HepG2 (cell line): ENCODE data around the gene CLTA. TPM values are rescaled to one million over a fixed set of nuclear protein-coding genes. Genes with fewer than 3 reads are reported as not detected.

Source experiments
- ETV5 ChIP-seq: IDR thresholded peaks from 2 replicates; pipeline ENCODE4 v1.6.1; 2018; ENCODE audit warnings: missing biosample characterization, missing genetic modification reagents, inconsistent platforms, borderline replicate concordance
- GABPB1 ChIP-seq: IDR thresholded peaks from 2 replicates; pipeline ENCODE4 v1.6.1; 2016; ENCODE audit warnings: mild to moderate bottlenecking, missing genetic modification reagents, moderate library complexity, missing compliant biosample characterization
- MXD4 ChIP-seq: IDR thresholded peaks from 2 replicates; pipeline ENCODE4 v1.6.1; 2016; ENCODE audit warnings: mild to moderate bottlenecking, missing biosample characterization, missing genetic modification reagents
- SALL1 ChIP-seq: sonication (generic); formaldehyde crosslinking; IDR thresholded peaks from 2 replicates; pipeline ENCODE4 v1.8.0; 2022; ENCODE audit warnings: mild to moderate bottlenecking, missing genetic modification reagents
- SNAI1 ChIP-seq: sonication (generic); formaldehyde crosslinking; IDR thresholded peaks from 2 replicates; pipeline ENCODE4 v1.5.0; 2020; ENCODE audit warnings: mild to moderate bottlenecking, missing genetic modification reagents, borderline replicate concordance
- TEAD3 ChIP-seq: optimal IDR thresholded peaks from 2 replicates; pipeline ENCODE3; 2016; ENCODE audit warnings: borderline replicate concordance
- ZNF468 ChIP-seq: sonication (generic); formaldehyde crosslinking; IDR thresholded peaks from 2 replicates; pipeline ENCODE4 v1.8.0; 2022; ENCODE audit warnings: mild to moderate bottlenecking, moderate library complexity, missing genetic modification reagents
- ZNF772 ChIP-seq: sonication (generic); formaldehyde crosslinking; IDR thresholded peaks from 2 replicates; pipeline ENCODE4 v1.5.0; 2020; ENCODE audit warnings: mild to moderate bottlenecking, missing genetic modification reagents
- ZSCAN20 ChIP-seq: sonication (generic); formaldehyde crosslinking; IDR thresholded peaks from 2 replicates; pipeline ENCODE4 v1.4.0; 2020; ENCODE audit warnings: missing genetic modification reagents, mild to moderate bottlenecking, borderline replicate concordance
- polyA plus RNA-seq, 8 experiments: library from polyadenylated mRNA; depleted of rRNA in 3 of 8; stranded (reverse) in 7 of 8; unstranded in 1 of 8; fragments of >200 nt; fragmentation: Illumina TruSeq in 4 of 8; extraction: Trizol in 4 of 8; gene quantifications; 2 replicates each; pipeline versions ENCODE4 v1.2.1 to v1.2.3, GENCODE V29; 2011 to 2016; ENCODE audit warnings: low read depth in 4 of 8, missing spikeins in 1 of 8, mixed read lengths in 1 of 8; ENCODE audit not compliant: insufficient read depth in 1 of 8
- total RNA-seq, 5 experiments: library from RNA; depleted of rRNA; stranded (reverse); fragments of >200 nt; fragmentation: Illumina TruSeq; extraction: Trizol; gene quantifications; 2 replicates each; pipeline ENCODE4 v1.2.3, GENCODE V29; 2016; ENCODE audit warnings: low read depth in 1 of 5
- TF ChIP-seq, protein P1 (sequence below), 2 experiments: sonication (generic) in 1 of 2; formaldehyde crosslinking in 1 of 2; IDR thresholded peaks; 2 replicates each; pipeline versions ENCODE4 v1.4.0 to v1.6.1; 2016 to 2020; ENCODE audit warnings: borderline replicate concordance in 1 of 2, low read depth in 1 of 2, mild to moderate bottlenecking in 1 of 2, missing genetic modification reagents in 1 of 2
- TF ChIP-seq, protein P2 (sequence below): sonication (generic); formaldehyde crosslinking; conservative IDR thresholded peaks from 2 replicates; pipeline ENCODE4 v1.4.0; 2020; ENCODE audit warnings: missing genetic modification reagents
- TF ChIP-seq, protein P3 (sequence below): sonication (generic); formaldehyde crosslinking; IDR thresholded peaks from 2 replicates; pipeline ENCODE4 v1.5.0; 2020; ENCODE audit warnings: missing genetic modification reagents
- TF ChIP-seq, protein P4 (sequence below): IDR thresholded peaks from 2 replicates; pipeline ENCODE4 v1.6.1; 2016; ENCODE audit warnings: low read depth
- TF ChIP-seq, protein P5 (sequence below): sonication (generic); formaldehyde crosslinking; IDR thresholded peaks from 2 replicates; pipeline ENCODE4 v1.9.0; 2022; ENCODE audit warnings: low read depth, missing genetic modification reagents
- TF ChIP-seq, protein P6 (sequence below): IDR thresholded peaks from 2 replicates; pipeline ENCODE4 v1.6.1; 2016

Gene CLTA
- total and polyA plus RNA-seq, 2 of the 13 experiments (the other 11 are each of a cell fraction or from before 2014, with no cell fraction given) = 143 to 222 TPM

DNA sequence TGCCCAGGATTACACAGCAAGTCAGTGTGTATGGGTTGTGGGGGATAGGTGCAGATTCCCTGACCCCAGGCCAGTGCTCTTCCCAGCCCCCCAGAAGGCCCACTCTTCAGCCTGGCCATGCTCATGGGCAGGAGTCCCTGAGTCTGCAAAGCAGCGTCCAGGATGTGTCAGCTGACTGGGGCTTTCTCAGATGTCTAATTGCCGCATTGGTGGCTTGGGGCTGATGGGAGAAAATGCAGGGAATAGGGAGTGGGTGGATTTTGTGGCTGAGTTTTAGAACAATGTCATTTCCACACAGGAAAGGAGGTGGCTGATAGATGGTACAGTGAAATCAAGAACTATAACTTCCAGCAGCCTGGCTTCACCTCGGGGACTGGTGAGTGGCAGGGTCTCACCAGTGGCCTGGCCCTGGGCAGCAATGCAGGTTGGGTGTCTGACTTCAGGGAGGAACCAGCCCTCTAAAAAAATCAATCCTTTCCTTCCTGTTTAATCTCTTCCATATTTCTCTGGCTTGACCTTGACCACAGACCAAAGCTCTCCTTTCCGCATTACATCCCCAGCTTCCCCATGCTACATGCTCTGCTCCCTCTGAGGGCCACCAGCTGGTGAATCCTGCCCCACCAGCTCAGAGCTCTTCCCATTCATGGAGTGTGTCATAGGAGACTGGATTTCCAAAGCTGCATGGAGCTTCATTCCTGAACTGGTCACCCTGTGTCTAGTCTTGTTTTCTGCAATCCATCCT, 40.0 kb upstream of the CLTA start (continued):
- TF ChIP-seq, protein P1, sequence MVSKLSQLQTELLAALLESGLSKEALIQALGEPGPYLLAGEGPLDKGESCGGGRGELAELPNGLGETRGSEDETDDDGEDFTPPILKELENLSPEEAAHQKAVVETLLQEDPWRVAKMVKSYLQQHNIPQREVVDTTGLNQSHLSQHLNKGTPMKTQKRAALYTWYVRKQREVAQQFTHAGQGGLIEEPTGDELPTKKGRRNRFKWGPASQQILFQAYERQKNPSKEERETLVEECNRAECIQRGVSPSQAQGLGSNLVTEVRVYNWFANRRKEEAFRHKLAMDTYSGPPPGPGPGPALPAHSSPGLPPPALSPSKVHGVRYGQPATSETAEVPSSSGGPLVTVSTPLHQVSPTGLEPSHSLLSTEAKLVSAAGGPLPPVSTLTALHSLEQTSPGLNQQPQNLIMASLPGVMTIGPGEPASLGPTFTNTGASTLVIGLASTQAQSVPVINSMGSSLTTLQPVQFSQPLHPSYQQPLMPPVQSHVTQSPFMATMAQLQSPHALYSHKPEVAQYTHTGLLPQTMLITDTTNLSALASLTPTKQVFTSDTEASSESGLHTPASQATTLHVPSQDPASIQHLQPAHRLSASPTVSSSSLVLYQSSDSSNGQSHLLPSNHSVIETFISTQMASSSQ (IDR thresholded peaks at IDR 0.05; ENCODE audit: low read depth) = no peak
- TF ChIP-seq, protein P1 (CRISPR knock-in tag; IDR thresholded peaks at IDR 0.05; ENCODE audit: borderline replicate concordance) = no peak
- peak; percentile 88; the same call in 1 of the 2 replicates for TF ChIP-seq ETV5 (CRISPR knock-in tag)
- TF ChIP-seq MXD4 = no peak
- no peak for TF ChIP-seq ZNF468 (CRISPR knock-in tag)
- TF ChIP-seq, protein P2, sequence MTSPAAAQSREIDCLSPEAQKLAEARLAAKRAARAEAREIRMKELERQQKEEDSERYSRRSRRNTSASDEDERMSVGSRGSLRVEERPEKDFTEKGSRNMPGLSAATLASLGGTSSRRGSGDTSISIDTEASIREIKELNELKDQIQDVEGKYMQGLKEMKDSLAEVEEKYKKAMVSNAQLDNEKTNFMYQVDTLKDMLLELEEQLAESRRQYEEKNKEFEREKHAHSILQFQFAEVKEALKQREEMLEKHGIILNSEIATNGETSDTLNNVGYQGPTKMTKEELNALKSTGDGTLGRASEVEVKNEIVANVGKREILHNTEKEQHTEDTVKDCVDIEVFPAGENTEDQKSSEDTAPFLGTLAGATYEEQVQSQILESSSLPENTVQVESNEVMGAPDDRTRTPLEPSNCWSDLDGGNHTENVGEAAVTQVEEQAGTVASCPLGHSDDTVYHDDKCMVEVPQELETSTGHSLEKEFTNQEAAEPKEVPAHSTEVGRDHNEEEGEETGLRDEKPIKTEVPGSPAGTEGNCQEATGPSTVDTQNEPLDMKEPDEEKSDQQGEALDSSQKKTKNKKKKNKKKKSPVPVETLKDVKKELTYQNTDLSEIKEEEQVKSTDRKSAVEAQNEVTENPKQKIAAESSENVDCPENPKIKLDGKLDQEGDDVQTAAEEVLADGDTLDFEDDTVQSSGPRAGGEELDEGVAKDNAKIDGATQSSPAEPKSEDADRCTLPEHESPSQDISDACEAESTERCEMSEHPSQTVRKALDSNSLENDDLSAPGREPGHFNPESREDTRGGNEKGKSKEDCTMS (CRISPR knock-in tag) = no peak
- TF ChIP-seq ZNF772 (CRISPR knock-in tag) = no peak
- TF ChIP-seq, protein P3, sequence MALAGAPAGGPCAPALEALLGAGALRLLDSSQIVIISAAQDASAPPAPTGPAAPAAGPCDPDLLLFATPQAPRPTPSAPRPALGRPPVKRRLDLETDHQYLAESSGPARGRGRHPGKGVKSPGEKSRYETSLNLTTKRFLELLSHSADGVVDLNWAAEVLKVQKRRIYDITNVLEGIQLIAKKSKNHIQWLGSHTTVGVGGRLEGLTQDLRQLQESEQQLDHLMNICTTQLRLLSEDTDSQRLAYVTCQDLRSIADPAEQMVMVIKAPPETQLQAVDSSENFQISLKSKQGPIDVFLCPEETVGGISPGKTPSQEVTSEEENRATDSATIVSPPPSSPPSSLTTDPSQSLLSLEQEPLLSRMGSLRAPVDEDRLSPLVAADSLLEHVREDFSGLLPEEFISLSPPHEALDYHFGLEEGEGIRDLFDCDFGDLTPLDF (CRISPR knock-in tag) = no peak
- TF ChIP-seq ZSCAN20 (CRISPR knock-in tag) = no peak
- TF ChIP-seq, protein P4, sequence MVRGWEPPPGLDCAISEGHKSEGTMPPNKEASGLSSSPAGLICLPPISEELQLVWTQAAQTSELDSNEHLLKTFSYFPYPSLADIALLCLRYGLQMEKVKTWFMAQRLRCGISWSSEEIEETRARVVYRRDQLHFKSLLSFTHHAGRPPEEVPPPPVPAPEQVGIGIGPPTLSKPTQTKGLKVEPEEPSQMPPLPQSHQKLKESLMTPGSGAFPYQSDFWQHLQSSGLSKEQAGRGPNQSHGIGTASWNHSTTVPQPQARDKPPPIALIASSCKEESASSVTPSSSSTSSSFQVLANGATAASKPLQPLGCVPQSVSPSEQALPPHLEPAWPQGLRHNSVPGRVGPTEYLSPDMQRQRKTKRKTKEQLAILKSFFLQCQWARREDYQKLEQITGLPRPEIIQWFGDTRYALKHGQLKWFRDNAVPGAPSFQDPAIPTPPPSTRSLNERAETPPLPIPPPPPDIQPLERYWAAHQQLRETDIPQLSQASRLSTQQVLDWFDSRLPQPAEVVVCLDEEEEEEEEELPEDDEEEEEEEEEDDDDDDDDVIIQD (CRISPR knock-in tag) = no peak
- TF ChIP-seq TEAD3 (CRISPR knock-in tag) = peak; percentile 9
- TF ChIP-seq GABPB1 (CRISPR knock-in tag) = 0 out of 2 replicates have a peak, but pooled peaks have one; percentile 29
- TF ChIP-seq, protein P5, sequence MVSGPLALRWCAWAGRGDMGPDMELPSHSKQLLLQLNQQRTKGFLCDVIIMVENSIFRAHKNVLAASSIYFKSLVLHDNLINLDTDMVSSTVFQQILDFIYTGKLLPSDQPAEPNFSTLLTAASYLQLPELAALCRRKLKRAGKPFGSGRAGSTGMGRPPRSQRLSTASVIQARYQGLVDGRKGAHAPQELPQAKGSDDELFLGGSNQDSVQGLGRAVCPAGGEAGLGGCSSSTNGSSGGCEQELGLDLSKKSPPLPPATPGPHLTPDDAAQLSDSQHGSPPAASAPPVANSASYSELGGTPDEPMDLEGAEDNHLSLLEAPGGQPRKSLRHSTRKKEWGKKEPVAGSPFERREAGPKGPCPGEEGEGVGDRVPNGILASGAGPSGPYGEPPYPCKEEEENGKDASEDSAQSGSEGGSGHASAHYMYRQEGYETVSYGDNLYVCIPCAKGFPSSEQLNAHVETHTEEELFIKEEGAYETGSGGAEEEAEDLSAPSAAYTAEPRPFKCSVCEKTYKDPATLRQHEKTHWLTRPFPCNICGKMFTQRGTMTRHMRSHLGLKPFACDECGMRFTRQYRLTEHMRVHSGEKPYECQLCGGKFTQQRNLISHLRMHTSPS (CRISPR knock-in tag) = peak; percentile 35; the same call in 1 of the 2 replicates
- TF ChIP-seq, protein P6, sequence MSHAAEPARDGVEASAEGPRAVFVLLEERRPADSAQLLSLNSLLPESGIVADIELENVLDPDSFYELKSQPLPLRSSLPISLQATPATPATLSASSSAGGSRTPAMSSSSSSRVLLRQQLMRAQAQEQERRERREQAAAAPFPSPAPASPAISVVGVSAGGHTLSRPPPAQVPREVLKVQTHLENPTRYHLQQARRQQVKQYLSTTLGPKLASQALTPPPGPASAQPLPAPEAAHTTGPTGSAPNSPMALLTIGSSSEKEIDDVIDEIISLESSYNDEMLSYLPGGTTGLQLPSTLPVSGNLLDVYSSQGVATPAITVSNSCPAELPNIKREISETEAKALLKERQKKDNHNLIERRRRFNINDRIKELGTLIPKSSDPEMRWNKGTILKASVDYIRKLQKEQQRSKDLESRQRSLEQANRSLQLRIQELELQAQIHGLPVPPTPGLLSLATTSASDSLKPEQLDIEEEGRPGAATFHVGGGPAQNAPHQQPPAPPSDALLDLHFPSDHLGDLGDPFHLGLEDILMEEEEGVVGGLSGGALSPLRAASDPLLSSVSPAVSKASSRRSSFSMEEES (CRISPR knock-in tag) = no peak
- no peak for TF ChIP-seq SNAI1 (CRISPR knock-in tag)
- peak; percentile 95 for TF ChIP-seq SALL1
